B cell (primary cell): Measurements from ENCODE around the gene NSD1. TPM values are rescaled to one million over a fixed set of nuclear protein-coding genes. Genes with fewer than 3 reads are reported as not detected.

Source experiments
- ATAC-seq: fragments of 200-7000 bp; cut with Tn5 transposase; one replicate; pipeline ENCODE4 v1.10.0; 2021; ENCODE audit warnings: low read depth, mild to moderate bottlenecking, moderate number of reproducible peaks, moderate library complexity
- CTCF ChIA-PET: fragments of 350-600 bp; sonication (Branson Sonifier 250); formaldehyde crosslinking; loops from one replicate; lab custom pipeline; 2021; ENCODE audit warnings: antibody characterized with exemption, inconsistent platforms; lab: Charles Lee
- POLR2A ChIA-PET: fragments of 350-600 bp; sonication (Branson Sonifier 250); formaldehyde crosslinking; loops from one replicate; lab custom pipeline; 2021; ENCODE audit warnings: antibody characterized with exemption; lab: Charles Lee
- DNase-seq: peaks from one replicate; pipeline ENCODE4 v3.0.0; 2013
- H2AFZ ChIP-seq: 2 replicates; pipeline ENCODE4 v1.6.1; 2012; ENCODE audit warnings: mild to moderate bottlenecking, low read depth, low read length; ENCODE audit not compliant: insufficient read depth, poor library complexity, severe bottlenecking
- H3K27ac ChIP-seq, 2 donors: 1 replicate in 1 of 2; 2 replicates in 1 of 2; pipeline ENCODE4 v1.5.1; 2012 to 2013; ENCODE audit warnings: low read length in 2 of 2, mild to moderate bottlenecking in 2 of 2, moderate library complexity in 1 of 2
- H3K27me3 ChIP-seq, 4 experiments: fragments of 200-600 bp in 1 of 4; sonication (generic) in 1 of 4; replicated peaks in 1 of 4; 1 replicate in 2 of 4; 2 replicates in 2 of 4; pipeline versions ENCODE4 v1.6.1 to v1.7.0; 2013 to 2016; ENCODE audit warnings: low read length in 3 of 4, mild to moderate bottlenecking in 2 of 4, mixed read lengths in 1 of 4, moderate library complexity in 1 of 4; ENCODE audit not compliant: insufficient read depth in 4 of 4, control insufficient read depth in 3 of 4; ENCODE audit errors: control extremely low read depth in 1 of 4
- H3K36me3 ChIP-seq, 2 experiments: replicated peaks in 1 of 2; 1 replicate in 1 of 2; 2 replicates in 1 of 2; pipeline versions ENCODE4 v1.6.1 to v1.7.1; 2013; ENCODE audit warnings: low read length in 1 of 2; ENCODE audit not compliant: insufficient read depth in 2 of 2, control insufficient read depth in 1 of 2; ENCODE audit errors: control extremely low read depth in 1 of 2, extremely low read depth in 1 of 2
- H3K4me1 ChIP-seq, 2 donors: fragments of 200-600 bp in 1 of 2; sonication (generic) in 1 of 2; 1 replicate in 1 of 2; 2 replicates in 1 of 2; pipeline versions ENCODE4 v1.5.1 to v1.6.1; 2013 to 2017; ENCODE audit warnings: low read length in 2 of 2; ENCODE audit not compliant: control insufficient read depth in 2 of 2, insufficient read depth in 2 of 2
- H3K4me2 ChIP-seq: replicated peaks from 2 replicates; pipeline ENCODE3; 2012; ENCODE audit warnings: mild to moderate bottlenecking, low read depth, low read length; ENCODE audit not compliant: poor library complexity, severe bottlenecking
- H3K4me3 ChIP-seq, 5 experiments: fragments of 200-600 bp in 1 of 5; sonication (generic) in 1 of 5; 1 replicate in 3 of 5; 2 replicates in 2 of 5; pipeline versions ENCODE4 v1.5.1 to v1.7.0; 2011 to 2016; ENCODE audit warnings: low read length in 4 of 5, mild to moderate bottlenecking in 4 of 5, low read depth in 2 of 5, control low read depth in 1 of 5, moderate library complexity in 1 of 5; ENCODE audit not compliant: insufficient read depth in 1 of 5; ENCODE audit errors: control extremely low read depth in 1 of 5, extremely low read depth in 1 of 5
- H3K79me2 ChIP-seq: fragments of 200-600 bp; sonication (generic); one replicate; pipeline ENCODE4 v1.6.0; 2016; ENCODE audit warnings: low read length; ENCODE audit not compliant: control insufficient read depth, insufficient read depth
- H3K9ac ChIP-seq: fragments of 200-600 bp; sonication (generic); 2 replicates; pipeline ENCODE4 v1.6.1; 2017; ENCODE audit warnings: mild to moderate bottlenecking, low read length, moderate library complexity
- H3K9me3 ChIP-seq, 3 donors: one replicate each; pipeline versions ENCODE4 v1.6.1 to v1.7.1; 2013; ENCODE audit warnings: low read length in 2 of 3; ENCODE audit not compliant: control insufficient read depth in 2 of 3, insufficient read depth in 1 of 3; ENCODE audit errors: control extremely low read depth in 1 of 3
- H4K20me1 ChIP-seq: 2 replicates; pipeline ENCODE4 v1.6.0; 2012; ENCODE audit warnings: mild to moderate bottlenecking, low read length; ENCODE audit not compliant: insufficient read depth, control insufficient read depth, poor library complexity, severe bottlenecking
- H3K27ac Mint-ChIP-seq: one replicate; pipeline ENCODE4 v1.8.0; 2021; ENCODE audit warnings: mixed read lengths
- H3K27me3 Mint-ChIP-seq: one replicate; pipeline ENCODE4 v1.8.0; 2021; ENCODE audit warnings: mixed read lengths
- H3K4me1 Mint-ChIP-seq: one replicate; pipeline ENCODE4 v1.8.0; 2021; ENCODE audit warnings: mixed read lengths
- H3K4me3 Mint-ChIP-seq: one replicate; pipeline ENCODE4 v1.8.0; 2021; ENCODE audit warnings: mixed read lengths
- H3K9me3 Mint-ChIP-seq: one replicate; pipeline ENCODE4 v1.8.0; 2022; ENCODE audit warnings: mixed read lengths; ENCODE audit not compliant: insufficient read depth
- EZH2 ChIP-seq: IDR thresholded peaks from 2 replicates; pipeline ENCODE4 v1.6.1; 2012; ENCODE audit warnings: borderline replicate concordance, low read depth, mild to moderate bottlenecking, moderate library complexity, low read length; ENCODE audit not compliant: insufficient read depth, poor library complexity, severe bottlenecking
- WGBS: methylation state at CpG from one replicate; pipeline ENCODE4 v1.1.5; 2013; ENCODE audit warnings: missing lambda C conversion rate; ENCODE audit not compliant: insufficient coverage; 5-methylcytosine and 5-hydroxymethylcytosine counted together
- intact Hi-C: fragments of 100-400 bp; cut with micrococcal nuclease; formaldehyde crosslinking; loops from one replicate; pipeline ENCODE4 v1.10.0; 2022
- polyA plus RNA-seq: library from polyadenylated mRNA; depleted of rRNA; stranded (reverse); fragments of >200 nt; gene quantifications from 2 replicates; pipeline ENCODE4 v1.2.3, GENCODE V29; 2012
- total RNA-seq, 2 donors: library from RNA; stranded (reverse); fragments of 120-200 nt in 1 of 2; gene quantifications; 1 replicate in 1 of 2; 2 replicates in 1 of 2; pipeline versions ENCODE4 v1.2.3 to v1.2.4, GENCODE V29; 2013 to 2022
- TF ChIP-seq, protein P1 (sequence below): fragments of 200-600 bp; IDR thresholded peaks from one replicate; pipeline ENCODE4 v1.8.0; 2022; ENCODE audit warnings: antibody characterized with exemption, mild to moderate bottlenecking

Gene NSD1
- total and polyA plus RNA-seq, 2 donors (not counting 1 experiment from before 2014, with no cell fraction given), result 10.8 to 145 TPM

DNA sequence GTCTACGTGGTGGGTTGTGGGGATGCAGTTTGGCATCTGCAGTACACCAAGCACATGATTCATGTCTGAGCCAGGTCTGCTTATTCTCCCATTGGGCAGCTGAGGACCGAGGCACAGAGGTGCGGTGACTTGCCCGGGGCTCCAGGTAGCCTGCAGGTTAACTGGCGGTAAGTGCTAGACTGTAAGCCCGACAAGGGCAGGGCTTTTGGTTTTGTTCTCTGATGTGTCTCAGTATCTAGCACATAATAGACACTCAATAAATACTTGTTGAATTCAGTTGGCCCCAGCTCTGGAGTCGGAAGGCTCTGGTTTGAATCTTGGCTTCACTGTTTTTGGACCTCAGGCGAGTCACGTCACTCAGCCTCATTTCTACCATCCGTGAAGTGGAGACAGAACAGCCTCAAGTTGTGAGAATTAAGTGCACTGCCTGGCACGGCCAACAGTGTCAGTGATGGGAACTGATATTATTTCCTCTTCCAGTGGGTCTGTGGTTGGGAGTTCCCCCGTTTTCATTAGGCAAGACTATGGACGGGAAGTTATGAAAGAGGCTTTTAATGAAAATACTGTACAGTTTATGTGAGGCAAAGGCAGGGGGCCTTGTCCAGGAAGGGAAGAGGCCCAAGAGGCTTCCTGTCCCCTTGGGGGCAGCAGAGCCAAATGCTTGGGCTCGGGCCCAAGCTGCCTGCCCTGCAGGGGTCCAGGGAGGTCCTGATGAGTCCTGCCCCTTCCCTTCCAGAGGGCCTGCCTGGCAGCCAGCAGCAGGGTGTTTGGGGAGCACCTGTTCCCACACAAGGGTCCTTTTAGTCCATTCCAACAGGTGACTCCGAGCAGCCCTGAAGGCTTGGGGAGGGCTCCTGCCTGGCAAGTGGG, 173.3 kb downstream of the NSD1 start:
- DNase-seq, result peak; percentile 41
- Histone ChIP-seq H3K27me3 (no peaks in the 10 kb centered on the region), H3K9ac (peak overlapping the region; percentile 13), H3K27ac (peak overlapping the region in 1 of 2 donors; percentile 43), H4K20me1 (peaks cover 53% of the 10 kb centered on the region), H3K4me3 (peak overlapping the region in 2 of 5 experiments; percentile 7 to 30), H3K36me3 (peaks cover 2 to 28% of the 10 kb centered on the region in 2 experiments), H3K4me2 (peak overlapping the region; percentile 39), H3K4me1 (peaks cover 59 to 78% of the 10 kb centered on the region in 2 donors), H3K9me3 (peaks cover 0 to 2% (median 0%) of the 10 kb centered on the region in 3 donors), H3K79me2 (peaks cover 53% of the 10 kb centered on the region), H2AFZ (no peak overlapping the region)
- ChIA-PET POLR2A (interaction anchor here (0.6 kb wide), 1 partner anchor 11 kb away, joined by 3 read pairs; no protein-coding TSS in a partner anchor), CTCF (interaction anchor here (1.0 to 4.9 kb wide), 3 partner anchors 9 to 150 kb away, joined by 3 to 34 read pairs (median 4); no protein-coding TSS in a partner anchor)
- intact Hi-C loops, result no loop called here
- peak overlapping the region; percentile 7 for H3K27ac Mint-ChIP-seq
- H3K4me3 Mint-ChIP-seq, result peak overlapping the region; percentile 38
- no peak for ATAC-seq
- 72% methylated on average over 12 of the region's 15 CpGs for WGBS
- no peaks in the 10 kb centered on the region for H3K27me3 Mint-ChIP-seq
- no peaks in the 10 kb centered on the region for H3K9me3 Mint-ChIP-seq
- H3K4me1 Mint-ChIP-seq, result peaks cover 72% of the 10 kb centered on the region
- TF ChIP-seq, protein P1, sequence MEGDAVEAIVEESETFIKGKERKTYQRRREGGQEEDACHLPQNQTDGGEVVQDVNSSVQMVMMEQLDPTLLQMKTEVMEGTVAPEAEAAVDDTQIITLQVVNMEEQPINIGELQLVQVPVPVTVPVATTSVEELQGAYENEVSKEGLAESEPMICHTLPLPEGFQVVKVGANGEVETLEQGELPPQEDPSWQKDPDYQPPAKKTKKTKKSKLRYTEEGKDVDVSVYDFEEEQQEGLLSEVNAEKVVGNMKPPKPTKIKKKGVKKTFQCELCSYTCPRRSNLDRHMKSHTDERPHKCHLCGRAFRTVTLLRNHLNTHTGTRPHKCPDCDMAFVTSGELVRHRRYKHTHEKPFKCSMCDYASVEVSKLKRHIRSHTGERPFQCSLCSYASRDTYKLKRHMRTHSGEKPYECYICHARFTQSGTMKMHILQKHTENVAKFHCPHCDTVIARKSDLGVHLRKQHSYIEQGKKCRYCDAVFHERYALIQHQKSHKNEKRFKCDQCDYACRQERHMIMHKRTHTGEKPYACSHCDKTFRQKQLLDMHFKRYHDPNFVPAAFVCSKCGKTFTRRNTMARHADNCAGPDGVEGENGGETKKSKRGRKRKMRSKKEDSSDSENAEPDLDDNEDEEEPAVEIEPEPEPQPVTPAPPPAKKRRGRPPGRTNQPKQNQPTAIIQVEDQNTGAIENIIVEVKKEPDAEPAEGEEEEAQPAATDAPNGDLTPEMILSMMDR, result no peak
- TF ChIP-seq EZH2, result no peak
